Peyer's patch (tissue), 4 donors: ENCODE data around the gene HSPB9.

ENCODE experiments used
- POLR2A ChIP-seq, 2 donors: fragments of 450-650 bp; IDR thresholded peaks; one replicate each; pipeline ENCODE4 v1.5.1; 2017; ENCODE audit warnings: antibody characterized with exemption in 2 of 2, mild to moderate bottlenecking in 2 of 2, moderate library complexity in 2 of 2
- TF ChIP-seq, protein P1 (sequence below), 6 experiments: fragments of 450-650 bp in 4 of 6; fragments of 200-600 bp in 2 of 6; sonication (generic) in 1 of 6; IDR thresholded peaks; one replicate each; pipeline ENCODE4 v1.5.1; 2017 to 2019; ENCODE audit warnings: antibody characterized with exemption in 6 of 6, mild to moderate bottlenecking in 3 of 6, moderate library complexity in 1 of 6

GRCh38 chr17:42138749-42139492 lies 16.3 kb downstream of the HSPB9 start:
- no peak for TF ChIP-seq POLR2A (IDR thresholded peaks at IDR 0.05)
- TF ChIP-seq, protein P1, sequence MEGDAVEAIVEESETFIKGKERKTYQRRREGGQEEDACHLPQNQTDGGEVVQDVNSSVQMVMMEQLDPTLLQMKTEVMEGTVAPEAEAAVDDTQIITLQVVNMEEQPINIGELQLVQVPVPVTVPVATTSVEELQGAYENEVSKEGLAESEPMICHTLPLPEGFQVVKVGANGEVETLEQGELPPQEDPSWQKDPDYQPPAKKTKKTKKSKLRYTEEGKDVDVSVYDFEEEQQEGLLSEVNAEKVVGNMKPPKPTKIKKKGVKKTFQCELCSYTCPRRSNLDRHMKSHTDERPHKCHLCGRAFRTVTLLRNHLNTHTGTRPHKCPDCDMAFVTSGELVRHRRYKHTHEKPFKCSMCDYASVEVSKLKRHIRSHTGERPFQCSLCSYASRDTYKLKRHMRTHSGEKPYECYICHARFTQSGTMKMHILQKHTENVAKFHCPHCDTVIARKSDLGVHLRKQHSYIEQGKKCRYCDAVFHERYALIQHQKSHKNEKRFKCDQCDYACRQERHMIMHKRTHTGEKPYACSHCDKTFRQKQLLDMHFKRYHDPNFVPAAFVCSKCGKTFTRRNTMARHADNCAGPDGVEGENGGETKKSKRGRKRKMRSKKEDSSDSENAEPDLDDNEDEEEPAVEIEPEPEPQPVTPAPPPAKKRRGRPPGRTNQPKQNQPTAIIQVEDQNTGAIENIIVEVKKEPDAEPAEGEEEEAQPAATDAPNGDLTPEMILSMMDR (IDR thresholded peaks at IDR 0.05), result no peak
